GM18867 (cell line): ENCODE measurements around the gene YY1.
"Not testable (repeated sequence)": the region's sequence is repeated elsewhere in the genome, so short reads cannot be mapped to it uniquely, and the experiment has no call there.

Experiments
- ATAC-seq: cut with Tn5 transposase; IDR thresholded peaks from one replicate; pipeline ENCODE4 v1.9.1; 2021; ENCODE audit warnings: mild to moderate bottlenecking, moderate library complexity; ENCODE audit not compliant: unreplicated experiment

Gene YY1

GRCh38 chr14:100312110-100312876 is 73.3 kb downstream of the YY1 start:
- ATAC-seq: not testable (repeated sequence)

- ATAC-seq: no peak
These were observed 74.0 kb downstream of the YY1 start for GRCh38 chr14:100312877-100313400.

- ATAC-seq: no peak
These were observed 74.7 kb downstream of the YY1 start for GRCh38 chr14:100313464-100314230.

GRCh38 chr14:100314724-100315123 is 75.8 kb downstream of the YY1 start:
- ATAC-seq: no peak

- no peak for ATAC-seq
These were observed 78.4 kb downstream of the YY1 start for GRCh38 chr14:100317389-100317788.

- ATAC-seq: peak; percentile 81
These were observed 79.2 kb downstream of the YY1 start for GRCh38 chr14:100317912-100318808.

GRCh38 chr14:100320157-100320856 is 81.4 kb downstream of the YY1 start:
- no peak for ATAC-seq

- ATAC-seq: no peak
These were observed 82.7 kb downstream of the YY1 start for GRCh38 chr14:100321473-100322137.

- ATAC-seq: no peak
These were observed 83.4 kb downstream of the YY1 start for GRCh38 chr14:100322138-100322957.

GRCh38 chr14:100323121-100323941 is 84.4 kb downstream of the YY1 start, which contains the start of gene SLC25A47:
TSS of gene SLC25A47 (plus strand) at chr14:100323339. CDS start at chr14:100323415, 76 bp downstream.
- no peak for ATAC-seq

- ATAC-seq: no peak
These were observed 85.0 kb downstream of the YY1 start for GRCh38 chr14:100323942-100324307.

- no peak for ATAC-seq
These were observed 86.3 kb downstream of the YY1 start for GRCh38 chr14:100325231-100325632.

GRCh38 chr14:100325958-100326357 is 87.0 kb downstream of the YY1 start:
- no peak for ATAC-seq

- no peak for ATAC-seq
These were observed 88.2 kb downstream of the YY1 start for GRCh38 chr14:100327128-100327527.

GRCh38 chr14:100328495-100329163 is 89.7 kb downstream of the YY1 start:
- ATAC-seq: no peak

GRCh38 chr14:100329233-100330006 is 90.5 kb downstream of the YY1 start:
- no peak for ATAC-seq

- no peak for ATAC-seq
These were observed 91.0 kb downstream of the YY1 start for GRCh38 chr14:100330007-100330344.
